GM19395 (cell line): ENCODE measurements around the gene ABCA8.
A peak's percentile ranks its signal among the peaks of the same experiment; 100 is the strongest.
"Not testable (repeated sequence)": the region's sequence is repeated elsewhere in the genome, so short reads cannot be mapped to it uniquely, and the experiment has no call there.

ENCODE experiments used
- ATAC-seq: cut with Tn5 transposase; IDR thresholded peaks from one replicate; pipeline ENCODE4 v1.9.1; 2021; ENCODE audit warnings: mild to moderate bottlenecking, moderate library complexity; ENCODE audit not compliant: unreplicated experiment

ABCA8 gene

GRCh38 chr17:68944435-68945035, 10.7 kb downstream of the ABCA8 start:
- ATAC-seq: no peak

- not testable (repeated sequence) for ATAC-seq
Measured at GRCh38 chr17:68943812-68944182, 11.4 kb downstream of the ABCA8 start.

GRCh38 chr17:68943123-68943811, 11.9 kb downstream of the ABCA8 start:
- ATAC-seq: no peak

GRCh38 chr17:68942389-68942788, 12.8 kb downstream of the ABCA8 start:
- no peak for ATAC-seq

- no peak for ATAC-seq
Measured at GRCh38 chr17:68941761-68942160, 13.4 kb downstream of the ABCA8 start.

- no peak for ATAC-seq
Measured at GRCh38 chr17:68939195-68939594, 16.0 kb downstream of the ABCA8 start.

GRCh38 chr17:68937890-68938514, 17.2 kb downstream of the ABCA8 start:
- ATAC-seq: no peak

- ATAC-seq: no peak
Measured at GRCh38 chr17:68927516-68927915, 27.7 kb downstream of the ABCA8 start.

- ATAC-seq: no peak
Measured at GRCh38 chr17:68924793-68925720, 30.1 kb downstream of the ABCA8 start.

GRCh38 chr17:68910789-68911431, 44.3 kb downstream of the ABCA8 start:
- ATAC-seq: no peak

GRCh38 chr17:68910251-68910705, 44.9 kb downstream of the ABCA8 start:
- ATAC-seq: no peak

GRCh38 chr17:68909066-68909465, 46.1 kb downstream of the ABCA8 start:
- peak; percentile 58 for ATAC-seq

GRCh38 chr17:68908045-68908444, 47.1 kb downstream of the ABCA8 start:
- ATAC-seq: peak; percentile 61

- no peak for ATAC-seq
Measured at GRCh38 chr17:68906638-68907037, 48.6 kb downstream of the ABCA8 start.

GRCh38 chr17:68903286-68903685, 51.9 kb downstream of the ABCA8 start:
- no peak for ATAC-seq

- no peak for ATAC-seq
Measured at GRCh38 chr17:68897557-68897956, 57.6 kb downstream of the ABCA8 start.

GRCh38 chr17:68892658-68893057, 62.5 kb downstream of the ABCA8 start:
- ATAC-seq: no peak

GRCh38 chr17:68892193-68892592, 63.0 kb downstream of the ABCA8 start:
- no peak for ATAC-seq

GRCh38 chr17:68886401-68886800, 68.8 kb downstream of the ABCA8 start:
- ATAC-seq: no peak

- ATAC-seq: no peak
Measured at GRCh38 chr17:68884888-68885287, 70.3 kb downstream of the ABCA8 start.
